Sigmoid colon (tissue), 7 donors: ENCODE results near the gene GALNT18. TPM values are rescaled to one million over a fixed set of nuclear protein-coding genes. Genes with fewer than 3 reads are reported as not detected.

Experiments
- DNase-seq: peaks from one replicate; pipeline ENCODE4 v3.0.0-alpha.2; 2019
- H3K27ac ChIP-seq, 4 donors: fragments of 200-600 bp; sonication (generic); one replicate each; pipeline ENCODE4 v1.5.1; 2016 to 2019; ENCODE audit warnings: mild to moderate bottlenecking in 1 of 4
- H3K27me3 ChIP-seq, 3 donors: fragments of 200-600 bp; sonication (generic); one replicate each; pipeline ENCODE4 v1.5.1; 2019; ENCODE audit warnings: mild to moderate bottlenecking in 1 of 3
- H3K36me3 ChIP-seq, 4 donors: fragments of 200-600 bp; sonication (generic); one replicate each; pipeline ENCODE4 v1.5.1; 2016 to 2019
- H3K4me1 ChIP-seq, 4 donors: fragments of 200-600 bp; sonication (generic); one replicate each; pipeline ENCODE4 v1.5.1; 2017 to 2019
- H3K4me3 ChIP-seq, 4 donors: fragments of 200-600 bp; sonication (generic); one replicate each; pipeline ENCODE4 v1.5.1; 2017 to 2019; ENCODE audit warnings: mild to moderate bottlenecking in 2 of 4, moderate library complexity in 1 of 4
- H3K9me3 ChIP-seq, 4 donors: fragments of 200-600 bp in 3 of 4; sonication (generic) in 3 of 4; one replicate each; pipeline versions ENCODE4 v1.5.1 to v1.6.1; 2013 to 2019
- EP300 ChIP-seq, 4 donors: sonication (generic); formaldehyde crosslinking; IDR thresholded peaks; one replicate each; pipeline ENCODE4 v1.6.1; 2017; ENCODE audit warnings: antibody characterized with exemption in 4 of 4
- POLR2A ChIP-seq, 2 donors: fragments of 450-650 bp; IDR thresholded peaks; one replicate each; pipeline ENCODE4 v1.6.1; 2016; ENCODE audit warnings: antibody characterized with exemption in 2 of 2, mild to moderate bottlenecking in 2 of 2, moderate library complexity in 2 of 2
- POLR2AphosphoS5 ChIP-seq, 4 donors: sonication (generic); formaldehyde crosslinking; IDR thresholded peaks; one replicate each; pipeline ENCODE4 v1.6.1; 2017; ENCODE audit warnings: antibody characterized with exemption in 4 of 4
- WGBS, 2 donors: extraction: QIAGEN DNeasy Blood & Tissue Kit; methylation state at CpG; one replicate each; pipeline ENCODE4 v1.1.7; 2013; 5-methylcytosine and 5-hydroxymethylcytosine counted together
- intact Hi-C: fragments of 100-400 bp; cut with DNase I; formaldehyde crosslinking; loops from one replicate; pipeline ENCODE4 v1.15.1; 2023
- polyA plus RNA-seq, 3 donors: library from polyadenylated mRNA; stranded (reverse); fragments of 200-250 nt; gene quantifications; one replicate each; pipeline ENCODE4 v1.2.3, GENCODE V29; 2013
- total RNA-seq, 4 donors: library from RNA; depleted of rRNA; stranded (reverse); fragments of >200 nt; gene quantifications; one replicate each; pipeline ENCODE4 v1.1.0, GENCODE V29; 2016
- TF ChIP-seq, protein P1 (sequence below), 4 experiments: fragments of 450-650 bp in 3 of 4; fragments of 200-600 bp in 1 of 4; IDR thresholded peaks; one replicate each; pipeline ENCODE4 v1.5.1; 2016 to 2019; ENCODE audit warnings: antibody characterized with exemption in 4 of 4, mild to moderate bottlenecking in 3 of 4, moderate library complexity in 2 of 4
- donor health status: healthy with polysubstance abuse.
- donor health status: Bipolar disorder and iron deficiency.
- donor health status: healthy.

The GALNT18 gene
- total and polyA plus RNA-seq, 7 donors, result 0.92 to 48.6 (median 34.9) TPM

DNA sequence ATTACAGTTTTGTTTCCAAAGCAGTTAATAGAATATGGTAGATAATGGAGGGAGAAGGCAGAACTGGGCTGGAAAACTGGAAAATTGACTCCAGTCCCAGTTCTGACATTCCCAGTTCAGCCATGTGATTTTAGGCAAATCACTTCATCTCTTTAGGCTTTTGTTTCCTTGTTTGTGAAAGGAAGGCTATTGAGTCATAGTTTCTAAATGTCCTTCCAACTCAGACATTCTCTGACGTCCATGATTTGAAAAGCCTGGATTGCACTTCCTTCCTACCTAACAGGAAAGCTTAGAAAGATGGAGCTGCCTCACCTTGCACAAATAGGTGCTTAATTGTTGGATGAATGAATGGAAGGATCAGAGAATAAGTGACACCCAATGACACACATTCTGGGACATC, 19.8 kb upstream of the GALNT18 start:
- H3K27ac ChIP-seq, result peak overlapping the region in 1 of 4 donors; percentile 11
- WGBS, 2 donors, result 48 to 63% methylated on average over 1 of the region's 1 CpG
- no peaks in the 10 kb centered on the region for H3K9me3 ChIP-seq
- H3K4me1 ChIP-seq, result no peaks in the 10 kb centered on the region
- H3K27me3 ChIP-seq, result no peaks in the 10 kb centered on the region
- DNase-seq, result no peak
- H3K4me3 ChIP-seq, result no peak overlapping the region
- no peaks in the 10 kb centered on the region for H3K36me3 ChIP-seq
- intact Hi-C loops, result no loop called here
- TF ChIP-seq POLR2AphosphoS5 (IDR thresholded peaks at IDR 0.05) (peak in 1 of 4 donors; percentile 15), POLR2A (IDR thresholded peaks at IDR 0.05) (no peak)

DNA sequence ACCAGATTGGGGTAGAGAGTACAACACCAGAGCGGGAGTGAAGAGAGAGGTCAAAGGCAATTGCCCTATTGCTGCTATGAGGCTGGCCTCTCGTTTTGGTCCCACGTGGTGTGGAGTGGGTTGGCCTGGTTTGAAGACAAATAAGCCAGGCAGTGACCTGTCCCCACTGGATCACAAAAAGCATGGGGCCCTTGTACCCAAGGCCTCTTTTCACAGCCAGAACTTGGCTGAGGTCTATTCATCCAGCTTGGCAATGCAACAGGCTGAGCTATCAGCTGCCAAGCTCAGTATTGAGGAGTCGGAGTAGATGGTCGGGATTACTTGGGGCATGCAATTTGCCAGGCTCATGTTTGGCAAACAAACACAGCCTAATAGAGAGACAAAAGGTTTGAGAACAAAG, 19.2 kb upstream of the GALNT18 start:
- no peak for DNase-seq
- peak overlapping the region in 1 of 4 donors; percentile 11 for H3K27ac ChIP-seq
- H3K9me3 ChIP-seq, result no peaks in the 10 kb centered on the region
- intact Hi-C loops, result no loop called here
- no peak overlapping the region for H3K4me3 ChIP-seq
- H3K27me3 ChIP-seq, result no peaks in the 10 kb centered on the region
- H3K4me1 ChIP-seq, result peaks cover 0 to 4% (median under 1%) of the 10 kb centered on the region in 4 donors
- TF ChIP-seq POLR2AphosphoS5 (IDR thresholded peaks at IDR 0.05), result no peak
- TF ChIP-seq, protein P1, sequence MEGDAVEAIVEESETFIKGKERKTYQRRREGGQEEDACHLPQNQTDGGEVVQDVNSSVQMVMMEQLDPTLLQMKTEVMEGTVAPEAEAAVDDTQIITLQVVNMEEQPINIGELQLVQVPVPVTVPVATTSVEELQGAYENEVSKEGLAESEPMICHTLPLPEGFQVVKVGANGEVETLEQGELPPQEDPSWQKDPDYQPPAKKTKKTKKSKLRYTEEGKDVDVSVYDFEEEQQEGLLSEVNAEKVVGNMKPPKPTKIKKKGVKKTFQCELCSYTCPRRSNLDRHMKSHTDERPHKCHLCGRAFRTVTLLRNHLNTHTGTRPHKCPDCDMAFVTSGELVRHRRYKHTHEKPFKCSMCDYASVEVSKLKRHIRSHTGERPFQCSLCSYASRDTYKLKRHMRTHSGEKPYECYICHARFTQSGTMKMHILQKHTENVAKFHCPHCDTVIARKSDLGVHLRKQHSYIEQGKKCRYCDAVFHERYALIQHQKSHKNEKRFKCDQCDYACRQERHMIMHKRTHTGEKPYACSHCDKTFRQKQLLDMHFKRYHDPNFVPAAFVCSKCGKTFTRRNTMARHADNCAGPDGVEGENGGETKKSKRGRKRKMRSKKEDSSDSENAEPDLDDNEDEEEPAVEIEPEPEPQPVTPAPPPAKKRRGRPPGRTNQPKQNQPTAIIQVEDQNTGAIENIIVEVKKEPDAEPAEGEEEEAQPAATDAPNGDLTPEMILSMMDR (IDR thresholded peaks at IDR 0.05), result no peak
- TF ChIP-seq POLR2A (IDR thresholded peaks at IDR 0.05), result no peak
- TF ChIP-seq EP300 (IDR thresholded peaks at IDR 0.05), result no peak
- WGBS, 2 donors, result 89% methylated on average over 5 of the region's 5 CpGs
- no peaks in the 10 kb centered on the region for H3K36me3 ChIP-seq

DNA sequence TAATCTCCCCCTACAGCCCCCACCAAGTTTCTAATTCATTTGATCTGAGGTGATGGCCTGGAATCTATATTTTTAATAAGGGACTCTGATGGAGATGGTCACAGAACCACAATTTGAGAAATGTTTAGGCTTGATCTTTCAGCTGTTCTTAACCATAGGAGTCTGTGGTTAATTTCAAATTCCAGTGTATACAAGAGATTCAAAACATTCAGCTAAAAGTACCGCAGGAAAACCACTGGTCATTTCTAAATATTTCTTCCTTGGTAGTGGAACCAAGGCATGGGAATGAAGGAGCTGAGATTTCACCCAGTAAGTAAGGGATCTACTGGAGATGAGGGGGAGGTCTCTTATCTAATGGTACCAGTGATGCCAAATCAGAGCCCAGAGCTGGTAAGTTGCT, 18.3 kb upstream of the GALNT18 start:
- Histone ChIP-seq H3K27me3 (no peaks in the 10 kb centered on the region), H3K4me3 (no peak overlapping the region)
- 91% methylated on average over 1 of the region's 1 CpG for WGBS, 2 donors

DNA sequence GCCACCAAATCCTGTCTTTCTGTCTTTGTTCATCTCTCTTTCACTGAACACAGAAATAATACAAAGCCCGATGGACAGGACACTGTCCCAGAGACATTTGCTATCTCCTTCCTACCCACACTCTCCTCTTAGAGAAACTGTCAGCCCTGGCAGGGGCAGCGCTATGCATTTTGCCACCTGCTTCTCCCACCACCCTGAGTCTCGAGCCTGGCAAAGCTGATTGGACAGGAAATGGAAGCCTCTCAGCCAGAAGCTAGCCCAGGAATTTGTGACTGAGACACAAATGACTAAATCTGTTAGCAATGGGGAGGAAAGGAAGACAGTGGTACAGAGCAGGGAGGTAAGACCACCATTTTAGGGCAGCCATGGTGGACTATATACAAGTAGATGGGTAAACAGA, 14.9 kb upstream of the GALNT18 start:
- no peak for DNase-seq
- Histone ChIP-seq H3K27ac (no peak overlapping the region), H3K4me1 (peaks cover 0 to 15% (median 7%) of the 10 kb centered on the region in 4 donors), H3K36me3 (no peaks in the 10 kb centered on the region), H3K4me3 (no peak overlapping the region), H3K27me3 (no peaks in the 10 kb centered on the region), H3K9me3 (no peaks in the 10 kb centered on the region)
- no peak for TF ChIP-seq EP300 (IDR thresholded peaks at IDR 0.05)
- TF ChIP-seq, protein P1 (IDR thresholded peaks at IDR 0.05), result no peak
- no peak for TF ChIP-seq POLR2A (IDR thresholded peaks at IDR 0.05)
- no peak for TF ChIP-seq POLR2AphosphoS5 (IDR thresholded peaks at IDR 0.05)
- 68 to 71% methylated on average over 3 of the region's 3 CpGs for WGBS, 2 donors
- intact Hi-C loops, result no loop called here

More for the DNA sequence above, 18.3 kb upstream of the GALNT18 start:
- no peak overlapping the region for H3K27ac ChIP-seq
- no peak for DNase-seq
- intact Hi-C loops, result no loop called here
- H3K9me3 ChIP-seq, result no peaks in the 10 kb centered on the region
- no peaks in the 10 kb centered on the region for H3K36me3 ChIP-seq
- TF ChIP-seq POLR2A (IDR thresholded peaks at IDR 0.05) (no peak), POLR2AphosphoS5 (IDR thresholded peaks at IDR 0.05) (no peak), EP300 (IDR thresholded peaks at IDR 0.05) (no peak)
- TF ChIP-seq, protein P1 (IDR thresholded peaks at IDR 0.05), result no peak
- H3K4me1 ChIP-seq, result peaks cover 0 to 12% (median 6%) of the 10 kb centered on the region in 4 donors

DNA sequence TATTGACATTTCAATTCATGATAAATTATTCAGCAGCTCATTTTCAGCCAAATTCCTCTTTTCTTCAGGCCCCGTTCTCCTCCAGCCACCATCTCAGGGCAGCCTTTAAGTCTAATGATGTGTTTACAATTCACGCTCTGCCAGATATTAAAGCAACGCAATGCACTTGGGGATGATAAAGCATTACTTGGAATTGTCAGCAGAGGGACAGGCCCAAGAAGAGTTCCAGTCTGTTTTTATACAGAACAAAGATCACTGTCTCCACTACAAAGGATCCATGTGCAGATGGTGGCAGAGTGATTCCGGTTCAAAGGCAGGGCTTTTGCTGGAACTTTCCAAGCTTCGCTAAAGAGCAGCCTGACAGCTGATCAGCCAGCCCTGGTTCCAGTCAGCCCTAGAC, 13.6 kb upstream of the GALNT18 start:
- Histone ChIP-seq H3K36me3 (no peaks in the 10 kb centered on the region), H3K27ac (peak overlapping the region in 3 of 4 donors; percentile 40 to 48 (median 47)), H3K9me3 (no peaks in the 10 kb centered on the region), H3K4me1 (peaks cover 0 to 15% (median 7%) of the 10 kb centered on the region in 4 donors), H3K4me3 (no peak overlapping the region), H3K27me3 (no peaks in the 10 kb centered on the region)
- intact Hi-C loops, result no loop called here
- no peak for DNase-seq
- WGBS, 2 donors, result 76 to 77% methylated on average over 5 of the region's 5 CpGs
- TF ChIP-seq, protein P1 (IDR thresholded peaks at IDR 0.05), result peak in 2 of 4 experiments; percentile 31 to 33
- TF ChIP-seq POLR2AphosphoS5 (IDR thresholded peaks at IDR 0.05) (no peak), EP300 (IDR thresholded peaks at IDR 0.05) (no peak), POLR2A (IDR thresholded peaks at IDR 0.05) (no peak)
